Skeletal muscle tissue (tissue), 4 donors: Measurements from ENCODE around the gene OR51A2. TPM values are rescaled to one million over a fixed set of nuclear protein-coding genes. Genes with fewer than 3 reads are reported as not detected.
"Not testable (repeated sequence)": the region's sequence is repeated elsewhere in the genome, so short reads cannot be mapped to it uniquely, and the experiment has no call there.

ENCODE experiments used
- H3K27ac ChIP-seq: one replicate; pipeline ENCODE4 v1.7.0; 2013; ENCODE audit warnings: mild to moderate bottlenecking, low read depth, low read length, inconsistent platforms
- H3K27me3 ChIP-seq, 3 donors: one replicate each; pipeline ENCODE4 v1.7.0; 2013; ENCODE audit warnings: low read length in 3 of 3; ENCODE audit not compliant: control insufficient read depth in 3 of 3, insufficient read depth in 3 of 3
- H3K36me3 ChIP-seq, 3 donors: one replicate each; pipeline ENCODE4 v1.7.0; 2013; ENCODE audit warnings: low read length in 3 of 3; ENCODE audit not compliant: control insufficient read depth in 3 of 3, insufficient read depth in 3 of 3
- H3K4me1 ChIP-seq, 3 donors: one replicate each; pipeline ENCODE4 v1.7.0; 2013; ENCODE audit warnings: low read length in 3 of 3, mild to moderate bottlenecking in 3 of 3; ENCODE audit not compliant: control insufficient read depth in 3 of 3, insufficient read depth in 3 of 3
- H3K4me3 ChIP-seq, 3 donors: one replicate each; pipeline ENCODE4 v1.7.0; 2013; ENCODE audit warnings: low read length in 3 of 3
- H3K9ac ChIP-seq, 3 donors: one replicate each; pipeline ENCODE4 v1.7.0; 2013; ENCODE audit warnings: low read length in 3 of 3, mild to moderate bottlenecking in 3 of 3, moderate library complexity in 2 of 3, low read depth in 1 of 3
- H3K9me3 ChIP-seq, 3 donors: one replicate each; pipeline ENCODE4 v1.7.0; 2013; ENCODE audit warnings: low read length in 3 of 3; ENCODE audit not compliant: control insufficient read depth in 3 of 3
- total RNA-seq: library from RNA; depleted of rRNA; stranded (reverse); fragments of >200 nt; gene quantifications from one replicate; pipeline ENCODE4 v1.2.3, GENCODE V29; 2014
- donor health status: Osteomylitis.

The OR51A2 gene, protein sequence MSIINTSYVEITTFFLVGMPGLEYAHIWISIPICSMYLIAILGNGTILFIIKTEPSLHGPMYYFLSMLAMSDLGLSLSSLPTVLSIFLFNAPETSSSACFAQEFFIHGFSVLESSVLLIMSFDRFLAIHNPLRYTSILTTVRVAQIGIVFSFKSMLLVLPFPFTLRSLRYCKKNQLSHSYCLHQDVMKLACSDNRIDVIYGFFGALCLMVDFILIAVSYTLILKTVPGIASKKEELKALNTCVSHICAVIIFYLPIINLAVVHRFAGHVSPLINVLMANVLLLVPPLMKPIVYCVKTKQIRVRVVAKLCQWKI
- total RNA-seq = not detected

- H3K27me3 ChIP-seq, H3K27ac ChIP-seq, H3K36me3 ChIP-seq, H3K9ac ChIP-seq, H3K4me3 ChIP-seq, H3K4me1 ChIP-seq, H3K9me3 ChIP-seq: not testable (repeated sequence)
Observed at GRCh38 chr11:4955613-4956012, at the start of gene OR51A2. Gene OR51A2, minus strand, starts transcription at chr11:4955713. Its CDS starts 0 bp downstream, at chr11:4955713.

- Histone ChIP-seq H3K4me1 (no peaks in the 10 kb centered on the region), H3K36me3 (no peaks in the 10 kb centered on the region), H3K27me3 (peaks cover 0 to 3% (median 0%) of the 10 kb centered on the region in 3 donors), H3K4me3 (no peak overlapping the region), H3K27ac (no peak overlapping the region), H3K9ac (no peak overlapping the region), H3K9me3 (no peaks in the 10 kb centered on the region)
Observed at GRCh38 chr11:5004424-5005274, 49.1 kb upstream of the OR51A2 start.

GRCh38 chr11:4994551-4994950 lies 39.0 kb upstream of the OR51A2 start, which contains the start of gene OR51L1:
Gene OR51L1, plus strand, starts transcription at chr11:4994851. Its CDS starts 4,132 bp downstream, at chr11:4998983.
- no peaks in the 10 kb centered on the region for H3K36me3 ChIP-seq
- no peak within 1 kb of the TSS for H3K4me3 ChIP-seq
- H3K9ac ChIP-seq = no peak within 1 kb of the TSS
- H3K27me3 ChIP-seq = no peaks in the 10 kb centered on the region
- H3K9me3 ChIP-seq = no peaks in the 10 kb centered on the region
- no peaks in the 10 kb centered on the region for H3K4me1 ChIP-seq
- H3K27ac ChIP-seq = no peak within 1 kb of the TSS

DNA sequence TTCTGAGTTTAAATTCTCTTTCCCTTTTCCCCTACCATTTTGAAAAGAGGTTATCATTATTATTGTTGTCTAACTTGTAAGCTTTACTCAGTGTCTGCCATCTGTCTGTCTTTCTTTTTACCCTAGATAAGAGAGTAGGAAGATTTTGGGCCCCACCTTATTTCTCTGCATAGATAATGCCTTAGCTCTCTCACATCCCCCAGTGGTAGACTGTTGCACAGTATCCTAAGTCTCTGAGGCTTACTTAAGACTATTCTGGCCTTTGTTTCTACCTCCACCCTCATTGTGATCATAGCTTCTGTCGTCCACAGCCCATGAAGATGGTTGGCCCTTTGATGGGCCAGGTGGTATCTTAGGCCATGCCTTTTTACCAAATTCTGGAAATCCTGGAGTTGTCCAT lies 35.5 kb upstream of the OR51A2 start:
- Histone ChIP-seq H3K27me3 (no peaks in the 10 kb centered on the region), H3K9ac (no peak overlapping the region), H3K27ac (no peak overlapping the region), H3K4me3 (no peak overlapping the region), H3K9me3 (no peaks in the 10 kb centered on the region), H3K4me1 (no peaks in the 10 kb centered on the region), H3K36me3 (no peaks in the 10 kb centered on the region)

DNA sequence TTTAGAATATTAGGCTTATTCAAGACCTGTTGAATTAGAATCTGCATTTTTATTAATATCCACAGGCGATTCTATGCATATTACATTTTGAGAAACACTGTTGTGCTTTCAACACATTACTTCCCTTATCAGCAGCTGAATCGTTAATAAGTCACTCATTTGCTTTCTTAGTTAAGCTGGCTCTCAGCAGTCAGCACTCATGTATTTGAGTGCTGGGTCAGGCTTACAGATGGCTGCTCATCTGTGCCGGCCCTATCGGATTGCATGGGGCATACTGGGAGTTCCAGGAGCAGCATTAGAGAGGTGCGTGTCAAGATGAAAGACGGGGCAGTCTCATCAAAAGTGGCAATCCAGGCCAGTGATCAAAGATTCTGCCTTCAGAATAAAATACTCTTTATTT lies 28.3 kb upstream of the OR51A2 start:
- H3K27me3 ChIP-seq = no peaks in the 10 kb centered on the region
- H3K4me1 ChIP-seq = no peaks in the 10 kb centered on the region
- no peaks in the 10 kb centered on the region for H3K9me3 ChIP-seq
- H3K27ac ChIP-seq = no peak overlapping the region
- H3K4me3 ChIP-seq = no peak overlapping the region
- no peak overlapping the region for H3K9ac ChIP-seq
- H3K36me3 ChIP-seq = no peaks in the 10 kb centered on the region

GRCh38 chr11:4982678-4983077 lies 27.2 kb upstream of the OR51A2 start:
- Histone ChIP-seq H3K4me3 (no peak overlapping the region), H3K27ac (no peak overlapping the region), H3K27me3 (no peaks in the 10 kb centered on the region), H3K4me1 (no peaks in the 10 kb centered on the region), H3K36me3 (no peaks in the 10 kb centered on the region), H3K9me3 (no peaks in the 10 kb centered on the region), H3K9ac (no peak overlapping the region)

- no peaks in the 10 kb centered on the region for H3K27me3 ChIP-seq
- H3K9me3 ChIP-seq = no peaks in the 10 kb centered on the region
- no peak overlapping the region for H3K4me3 ChIP-seq
- no peak overlapping the region for H3K27ac ChIP-seq
- H3K36me3 ChIP-seq = no peaks in the 10 kb centered on the region
- H3K4me1 ChIP-seq = no peaks in the 10 kb centered on the region
- H3K9ac ChIP-seq = no peak overlapping the region
Observed at GRCh38 chr11:4979036-4979435, 23.5 kb upstream of the OR51A2 start.

DNA sequence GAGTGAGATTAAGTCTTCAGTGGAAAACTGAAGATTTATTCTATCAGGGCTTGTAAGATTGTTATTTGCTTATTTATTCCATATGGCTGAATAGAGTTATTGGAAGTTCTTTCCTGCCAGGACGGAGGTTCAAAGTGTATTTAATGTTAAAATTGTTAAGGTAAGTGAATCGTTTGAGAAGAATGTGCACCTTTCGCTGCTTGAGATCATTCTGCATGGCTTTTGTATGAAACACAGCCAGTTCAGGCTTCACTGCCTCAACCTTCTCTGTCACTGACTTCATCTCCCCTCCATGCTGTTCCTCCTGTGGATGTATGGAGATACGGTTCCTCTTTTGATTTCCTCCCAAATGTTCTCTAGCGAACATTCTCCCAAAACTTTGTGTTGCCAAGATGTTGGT lies 19.9 kb upstream of the OR51A2 start:
- Histone ChIP-seq H3K36me3 (no peaks in the 10 kb centered on the region), H3K9me3 (no peaks in the 10 kb centered on the region), H3K27ac (no peak overlapping the region), H3K9ac (no peak overlapping the region), H3K27me3 (no peaks in the 10 kb centered on the region), H3K4me3 (no peak overlapping the region), H3K4me1 (no peaks in the 10 kb centered on the region)

DNA sequence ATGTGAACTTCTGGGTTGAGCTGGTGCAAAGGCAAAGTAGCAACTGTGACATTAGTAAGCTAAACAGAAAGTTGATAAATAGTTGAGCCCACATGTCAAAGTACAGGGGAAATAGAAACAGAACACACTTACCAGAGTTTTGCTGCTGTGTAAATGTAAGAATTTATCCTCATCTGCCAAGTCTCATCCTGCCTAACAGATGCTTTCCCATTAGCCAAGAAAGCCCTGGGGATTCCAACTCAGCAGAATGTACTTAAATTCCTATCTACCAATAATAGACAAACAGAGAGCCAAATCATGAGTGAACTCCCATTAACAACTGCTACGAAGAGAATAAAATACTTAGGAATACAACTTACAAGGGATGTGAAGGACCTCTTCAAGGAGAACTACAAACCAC lies 7.3 kb upstream of the OR51A2 start:
- H3K9me3 ChIP-seq = no peaks in the 10 kb centered on the region
- H3K27me3 ChIP-seq = no peaks in the 10 kb centered on the region
- H3K36me3 ChIP-seq = no peaks in the 10 kb centered on the region
- no peak overlapping the region for H3K4me3 ChIP-seq
- no peaks in the 10 kb centered on the region for H3K4me1 ChIP-seq
- no peak overlapping the region for H3K9ac ChIP-seq
- H3K27ac ChIP-seq = no peak overlapping the region

- Histone ChIP-seq H3K9me3 (no peaks in the 10 kb centered on the region), H3K27ac (no peak overlapping the region), H3K36me3 (no peaks in the 10 kb centered on the region), H3K27me3 (no peaks in the 10 kb centered on the region), H3K4me3 (no peak overlapping the region), H3K9ac (no peak overlapping the region), H3K4me1 (no peaks in the 10 kb centered on the region)
Observed at GRCh38 chr11:4960877-4961276, 5.4 kb upstream of the OR51A2 start.
